ENCODE measurements around the gene MATR3.
"Not testable (repeated sequence)": the region's sequence is repeated elsewhere in the genome, so short reads cannot be mapped to it uniquely, and the experiment has no call there.

The MATR3 gene

GRCh38 chr5:139340051-139340450 is 46.5 kb downstream of the MATR3 start:
- no peak overlapping the region for H3K27ac ChIP-seq
- H3K4me3 ChIP-seq: no peak overlapping the region

- Histone ChIP-seq H3K27ac (peak overlapping the region in 14 of 21 experiments; percentile 89 to 99 (median 95)), H3K4me3 (peak overlapping the region; percentile 66 to 99 (median 82))
Measured at GRCh38 chr5:139341187-139341688, 47.7 kb downstream of the MATR3 start.

- Histone ChIP-seq H3K4me3 (peak within 1 kb of the TSS; percentile 66 to 99 (median 82)), H3K27ac (peak within 1 kb of the TSS; percentile 83 to 99 (median 95))
Measured at GRCh38 chr5:139341689-139342422, 48.3 kb downstream of the MATR3 start, which contains the start of gene PAIP2. PAIP2 (plus strand) TSS chr5:139341854; CDS start chr5:139363785, 21,931 bp downstream.

- peak overlapping the region; percentile 66 to 99 (median 82) for H3K4me3 ChIP-seq
- H3K27ac ChIP-seq: peak overlapping the region in 20 of 21 experiments; percentile 89 to 99 (median 95)
Measured at GRCh38 chr5:139342423-139342723, 48.8 kb downstream of the MATR3 start.

GRCh38 chr5:139343476-139343875 is 49.9 kb downstream of the MATR3 start:
- peak overlapping the region in 2 of 21 experiments; percentile 29 to 95 for H3K27ac ChIP-seq
- peak overlapping the region in 4 of 7 experiments; percentile 66 to 95 (median 78) for H3K4me3 ChIP-seq

- Histone ChIP-seq H3K27ac (no peak overlapping the region), H3K4me3 (no peak overlapping the region)
Measured at GRCh38 chr5:139344177-139344576, 50.6 kb downstream of the MATR3 start.

GRCh38 chr5:139345442-139345841 is 51.9 kb downstream of the MATR3 start:
- H3K27ac ChIP-seq: not testable (repeated sequence)

GRCh38 chr5:139347863-139348262 is 54.3 kb downstream of the MATR3 start:
- H3K27ac ChIP-seq, H3K4me3 ChIP-seq: not testable (repeated sequence)

More at GRCh38 chr5:139345442-139345841, 51.9 kb downstream of the MATR3 start:
- H3K4me3 ChIP-seq: not testable (repeated sequence)

- H3K4me3 ChIP-seq: no peak overlapping the region
Measured at GRCh38 chr5:139354186-139354585, 60.6 kb downstream of the MATR3 start.

GRCh38 chr5:139355900-139356299 is 62.4 kb downstream of the MATR3 start:
- not testable (repeated sequence) for H3K4me3 ChIP-seq, H3K27ac ChIP-seq

More at GRCh38 chr5:139354186-139354585, 60.6 kb downstream of the MATR3 start:
- H3K27ac ChIP-seq: no peak overlapping the region

GRCh38 chr5:139358064-139358463 is 64.5 kb downstream of the MATR3 start:
- Histone ChIP-seq H3K4me3 (no peak overlapping the region), H3K27ac (no peak overlapping the region)

- no peak overlapping the region for H3K4me3 ChIP-seq
Measured at GRCh38 chr5:139360384-139360783, 66.8 kb downstream of the MATR3 start.

GRCh38 chr5:139361835-139362429 is 68.4 kb downstream of the MATR3 start:
- no peak overlapping the region for H3K27ac ChIP-seq
- H3K4me3 ChIP-seq: no peak overlapping the region

More at GRCh38 chr5:139360384-139360783, 66.8 kb downstream of the MATR3 start:
- H3K27ac ChIP-seq: no peak overlapping the region

GRCh38 chr5:139363937-139364336 is 70.4 kb downstream of the MATR3 start:
- Histone ChIP-seq H3K27ac (peak overlapping the region in 4 of 21 experiments; percentile 10 to 39 (median 20)), H3K4me3 (no peak overlapping the region)

GRCh38 chr5:139364466-139364865 is 70.9 kb downstream of the MATR3 start:
- H3K4me3 ChIP-seq: no peak overlapping the region
- peak overlapping the region in 4 of 21 experiments; percentile 10 to 39 (median 20) for H3K27ac ChIP-seq

- H3K4me3 ChIP-seq: no peak overlapping the region
Measured at GRCh38 chr5:139368613-139369012, 75.1 kb downstream of the MATR3 start.

GRCh38 chr5:139369181-139369580 is 75.6 kb downstream of the MATR3 start:
- no peak overlapping the region for H3K4me3 ChIP-seq
- H3K27ac ChIP-seq: no peak overlapping the region

More at GRCh38 chr5:139368613-139369012, 75.1 kb downstream of the MATR3 start:
- H3K27ac ChIP-seq: no peak overlapping the region

- H3K4me3 ChIP-seq: no peak overlapping the region
- no peak overlapping the region for H3K27ac ChIP-seq
Measured at GRCh38 chr5:139371482-139372435, 78.2 kb downstream of the MATR3 start.

GRCh38 chr5:139374909-139375308 is 81.4 kb downstream of the MATR3 start:
- Histone ChIP-seq H3K4me3 (no peak overlapping the region), H3K27ac (no peak overlapping the region)

- H3K4me3 ChIP-seq: no peak overlapping the region
- no peak overlapping the region for H3K27ac ChIP-seq
Measured at GRCh38 chr5:139376364-139376763, 82.8 kb downstream of the MATR3 start.

Data from skin epidermis (tissue), 12 donors.